Dedifferentiated amniotic fluid mesenchymal stem cell (primary cell): ENCODE data around the gene EMX2.

Source experiments
- DNase-seq: peaks from one replicate; pipeline ENCODE4 v3.0.0-alpha.2; 2016; ENCODE audit errors: extremely low spot score

EMX2 gene

GRCh38 chr10:117532003-117532385 lies 10.6 kb upstream of the EMX2 start:
- no peak for DNase-seq

DNA sequence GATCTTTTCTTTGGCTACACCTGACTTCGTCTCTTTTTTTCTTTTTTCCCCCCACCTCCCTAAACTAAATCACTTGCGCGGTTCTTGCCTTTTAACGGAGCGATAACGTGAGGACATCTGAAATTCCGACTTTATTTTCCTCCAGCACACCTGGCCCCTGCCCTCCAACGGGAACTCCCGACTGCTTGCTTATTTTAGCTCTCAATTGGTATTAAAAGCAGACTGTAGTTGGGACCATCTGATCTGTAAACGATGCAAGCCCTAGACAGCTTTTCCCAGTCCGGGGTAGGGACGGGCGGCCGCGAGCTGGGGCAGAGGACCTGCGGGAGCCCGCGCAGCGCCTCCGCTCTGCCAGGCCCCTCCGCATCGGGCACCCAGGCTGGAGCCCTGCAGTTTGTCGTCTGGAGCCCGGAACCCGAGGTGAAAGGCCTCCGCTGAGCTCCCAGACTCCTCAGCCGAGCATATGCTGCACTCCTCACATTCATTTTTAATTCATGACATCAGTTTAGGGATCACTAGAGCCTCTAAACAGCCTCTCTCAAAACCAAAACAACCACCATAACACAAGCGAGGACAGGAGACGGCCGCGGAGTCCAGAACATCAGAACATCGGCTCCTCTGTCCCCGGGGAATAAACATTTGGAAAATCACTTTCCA lies 10.0 kb upstream of the EMX2 start:
- no peak for DNase-seq

GRCh38 chr10:117533507-117534281 lies 8.9 kb upstream of the EMX2 start:
- DNase-seq: no peak

GRCh38 chr10:117534321-117535297 lies 7.9 kb upstream of the EMX2 start:
- no peak for DNase-seq

DNA sequence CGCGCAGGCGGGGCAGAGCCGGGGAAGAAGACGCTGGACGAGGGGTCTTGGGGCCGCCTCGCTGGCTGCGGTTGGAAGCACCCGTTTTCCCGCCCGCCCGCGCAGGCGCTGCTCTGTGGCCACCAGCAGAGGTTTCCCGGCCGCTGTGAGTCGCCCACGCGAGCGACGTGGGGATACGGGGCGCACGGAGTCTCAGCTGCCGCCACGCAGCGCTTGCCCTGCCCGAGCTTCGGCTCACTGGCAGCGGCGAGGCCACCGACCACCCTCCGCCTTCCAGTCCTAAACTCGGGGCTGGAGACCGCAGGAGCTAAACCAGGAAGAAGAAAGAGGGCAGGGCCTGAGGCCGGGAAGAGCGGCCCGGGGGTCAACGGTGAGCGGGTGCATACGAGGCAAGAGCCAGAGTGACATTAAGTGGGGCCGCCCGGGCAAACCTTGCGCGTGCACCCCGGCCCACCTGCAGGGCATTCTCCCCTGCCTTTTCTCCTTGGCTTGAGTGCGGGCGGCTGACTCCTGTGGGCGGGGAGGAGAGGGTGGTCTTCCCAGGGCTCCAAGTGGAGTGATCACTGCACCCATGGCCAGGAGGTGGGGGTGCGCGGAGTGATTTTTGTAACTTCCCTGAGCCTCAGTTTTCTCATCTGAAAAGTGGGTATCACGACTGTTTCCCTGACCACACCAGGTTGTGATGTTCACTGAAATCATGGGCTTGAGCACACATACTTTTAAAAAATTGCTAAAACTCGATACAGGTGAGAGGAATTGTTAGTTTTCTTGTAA lies 7.1 kb upstream of the EMX2 start:
- no peak for DNase-seq

- no peak for DNase-seq
Observed at GRCh38 chr10:117536072-117536865, 6.3 kb upstream of the EMX2 start.

DNA sequence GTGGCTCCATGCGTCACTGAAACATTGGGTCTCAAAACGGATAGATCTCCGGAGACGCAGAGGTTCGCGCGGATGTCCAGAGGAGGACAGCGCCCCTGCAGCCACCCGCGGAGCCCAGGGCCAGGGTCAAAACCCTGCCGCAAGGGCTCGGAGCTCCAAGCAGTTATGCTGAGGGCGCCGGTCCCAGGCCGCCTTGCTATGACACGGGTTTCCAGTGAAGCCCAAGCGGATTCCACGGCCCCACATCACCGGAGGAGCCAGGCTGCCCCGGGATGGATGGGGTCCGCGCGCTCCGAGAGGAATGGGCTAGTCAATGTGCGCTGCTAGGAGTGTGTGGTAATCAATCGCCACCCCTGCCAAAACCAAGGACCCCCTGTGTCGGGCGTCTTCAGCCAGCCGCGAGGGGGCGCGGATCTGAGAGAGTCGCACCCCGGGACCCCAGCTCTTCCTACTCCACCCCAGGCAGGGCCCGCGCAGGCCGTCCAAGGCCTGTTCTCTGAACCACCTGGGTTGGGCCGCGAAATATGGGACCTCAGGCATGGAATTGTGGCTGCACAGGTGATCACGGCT lies 5.6 kb upstream of the EMX2 start:
- DNase-seq: no peak

DNA sequence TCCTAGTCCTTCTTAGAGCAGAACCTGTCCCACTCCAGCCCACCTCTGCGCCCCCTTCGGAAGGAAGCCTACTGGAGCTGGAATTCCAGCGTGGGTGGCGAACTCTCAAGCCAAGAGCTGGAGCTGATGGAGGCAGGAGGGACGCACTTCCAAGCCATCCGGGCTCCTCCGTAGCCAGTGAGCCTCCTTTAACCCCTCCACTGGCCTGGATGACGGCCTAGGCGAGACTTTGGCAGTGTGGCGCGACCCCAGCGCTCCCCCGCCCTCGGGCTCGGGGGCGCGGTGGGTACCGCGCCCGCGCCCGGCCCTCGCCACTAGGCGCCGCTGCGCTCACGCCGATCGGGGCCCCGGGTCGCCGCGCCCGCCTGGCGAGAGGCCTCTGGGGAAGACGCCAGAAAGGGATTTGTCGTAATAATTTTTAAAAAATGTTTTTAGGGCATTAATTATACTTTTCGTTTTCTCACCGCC lies 5.1 kb upstream of the EMX2 start:
- DNase-seq: no peak

GRCh38 chr10:117537904-117538524 lies 4.5 kb upstream of the EMX2 start:
- DNase-seq: no peak

- no peak for DNase-seq
Observed at GRCh38 chr10:117539361-117539773, 3.2 kb upstream of the EMX2 start.

- DNase-seq: no peak
Observed at GRCh38 chr10:117539903-117540639, 2.5 kb upstream of the EMX2 start.

- DNase-seq: no peak
Observed at GRCh38 chr10:117540640-117541404, 1.7 kb upstream of the EMX2 start.

DNA sequence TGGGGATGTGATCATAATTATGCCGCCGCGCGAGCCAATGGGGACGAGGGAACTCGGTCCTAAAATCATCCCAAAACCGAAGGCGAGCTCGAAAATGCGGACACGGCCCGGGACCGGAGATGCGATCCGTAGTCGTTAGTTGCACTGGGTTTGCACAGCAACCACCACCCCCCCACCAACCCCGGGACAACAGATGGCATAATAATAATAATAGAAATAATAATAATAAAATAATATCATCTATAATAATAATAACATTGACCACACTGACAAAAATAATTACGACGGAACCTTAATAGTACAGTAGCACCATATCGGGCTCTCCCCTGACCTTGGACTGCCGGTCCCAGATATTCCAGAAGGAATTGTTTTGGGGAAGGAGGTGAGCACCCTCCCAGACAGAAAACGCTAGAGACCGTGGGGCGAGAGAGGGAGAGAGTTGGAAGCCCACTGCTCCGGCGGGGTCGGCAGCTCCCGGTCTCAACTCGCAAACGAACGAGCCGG lies 1.1 kb upstream of the EMX2 start:
- DNase-seq: no peak

DNA sequence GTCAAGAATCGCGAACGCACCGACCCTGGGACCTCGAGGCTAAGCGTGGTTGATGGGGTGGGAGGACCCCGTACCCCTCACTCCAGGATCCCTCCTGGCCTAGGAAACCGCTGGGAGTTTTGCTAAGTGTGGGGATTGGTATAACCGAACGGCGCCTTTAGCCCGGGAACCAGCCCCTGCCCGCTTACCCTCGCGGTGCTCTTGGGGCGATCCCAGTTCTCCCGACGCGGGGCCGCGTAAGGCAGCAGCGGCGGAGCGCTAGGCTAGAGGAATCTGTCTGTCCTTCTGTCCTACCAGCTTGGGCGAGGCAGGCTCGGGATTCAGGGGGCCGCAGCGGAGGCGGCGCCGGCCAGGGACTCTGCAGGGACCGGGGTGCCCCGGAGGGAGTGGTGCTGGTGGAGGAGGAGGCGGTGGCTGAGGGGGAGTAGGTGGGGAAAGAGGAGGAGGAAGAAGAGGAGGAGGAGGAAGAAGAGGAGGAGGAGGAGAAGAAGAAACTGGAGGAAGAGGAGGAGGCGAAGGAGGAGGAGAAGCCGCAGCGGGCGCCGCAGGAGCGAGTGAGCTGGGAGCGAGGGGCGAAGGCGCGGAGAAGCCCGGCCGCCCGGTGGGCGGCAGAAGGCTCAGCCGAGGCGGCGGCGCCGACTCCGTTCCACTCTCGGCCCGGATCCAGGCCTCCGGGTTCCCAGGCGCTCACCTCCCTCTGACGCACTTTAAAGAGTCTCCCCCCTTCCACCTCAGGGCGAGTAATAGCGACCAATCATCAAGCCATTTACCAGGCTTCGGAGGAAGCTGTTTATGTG lies 439 bp upstream of the EMX2 start:
- DNase-seq: no peak

- no peak for DNase-seq
Observed at GRCh38 chr10:117543225-117544003, 868 bp downstream of the EMX2 start.

- DNase-seq: no peak
Observed at GRCh38 chr10:117544004-117544701, 1.6 kb downstream of the EMX2 start.
